ENCODE data around the gene SNX11. TPM values are rescaled to one million over a fixed set of nuclear protein-coding genes. Genes with fewer than 3 reads are reported as not detected.
"Not testable (repeated sequence)": the region's sequence is repeated elsewhere in the genome, so short reads cannot be mapped to it uniquely, and the experiment has no call there.

The SNX11 gene, protein sequence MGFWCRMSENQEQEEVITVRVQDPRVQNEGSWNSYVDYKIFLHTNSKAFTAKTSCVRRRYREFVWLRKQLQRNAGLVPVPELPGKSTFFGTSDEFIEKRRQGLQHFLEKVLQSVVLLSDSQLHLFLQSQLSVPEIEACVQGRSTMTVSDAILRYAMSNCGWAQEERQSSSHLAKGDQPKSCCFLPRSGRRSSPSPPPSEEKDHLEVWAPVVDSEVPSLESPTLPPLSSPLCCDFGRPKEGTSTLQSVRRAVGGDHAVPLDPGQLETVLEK
- total RNA-seq = 14.7 and 15.6 TPM in 2 replicates
- 34.0 TPM for polyA plus RNA-seq (2012)

DNA sequence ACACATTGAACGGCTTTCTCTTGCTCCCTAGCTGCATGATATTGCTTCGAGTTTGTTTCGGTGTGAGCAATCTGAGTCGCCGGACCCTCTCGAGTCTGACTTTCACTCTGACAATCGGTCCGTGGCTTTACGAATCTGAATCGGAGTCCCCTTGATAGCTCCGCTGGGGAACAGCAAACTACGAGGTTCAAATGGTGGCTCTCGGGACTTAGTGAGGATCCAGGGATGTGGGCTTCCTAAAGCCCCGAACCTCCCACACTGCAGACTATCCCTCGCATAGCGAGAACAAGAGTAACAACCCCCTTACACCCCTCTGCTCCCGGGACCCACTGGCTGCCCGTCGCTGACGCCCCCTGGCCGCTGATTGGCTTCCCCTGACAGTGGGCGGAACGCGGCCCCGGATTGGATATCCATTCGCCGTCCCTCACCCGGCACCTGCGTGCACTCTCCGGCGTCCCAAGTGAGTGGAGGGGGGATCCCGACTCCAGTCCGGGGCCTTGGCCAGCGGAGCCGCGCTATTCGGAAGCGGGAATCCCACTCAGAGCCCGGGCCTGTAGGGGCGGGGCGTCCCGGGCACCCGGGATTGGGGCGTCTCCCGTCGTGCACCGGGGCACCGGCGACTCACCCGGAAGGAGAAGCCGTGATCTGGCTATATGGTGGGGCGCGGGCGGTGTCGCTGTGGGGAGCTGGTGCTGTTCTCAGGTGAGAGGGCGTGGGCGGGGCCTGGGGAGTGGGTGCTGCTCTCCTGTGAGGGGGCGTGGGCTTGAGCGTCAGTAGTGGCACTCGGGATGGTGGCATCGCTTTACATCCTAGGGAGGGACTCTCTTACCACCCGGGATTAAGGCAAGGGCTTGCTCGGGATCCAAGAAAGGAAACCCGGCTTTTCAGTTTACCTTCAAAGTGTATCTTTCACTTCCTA is at the start of gene SNX11:
SNX11 (plus strand) TSS at position 630 of the 919 bp plus-strand sequence. CDS start 4,278 bp downstream, outside the sequence.
- DNase-seq (ENCODE audit: low read depth) = peak; percentile 91

DNA sequence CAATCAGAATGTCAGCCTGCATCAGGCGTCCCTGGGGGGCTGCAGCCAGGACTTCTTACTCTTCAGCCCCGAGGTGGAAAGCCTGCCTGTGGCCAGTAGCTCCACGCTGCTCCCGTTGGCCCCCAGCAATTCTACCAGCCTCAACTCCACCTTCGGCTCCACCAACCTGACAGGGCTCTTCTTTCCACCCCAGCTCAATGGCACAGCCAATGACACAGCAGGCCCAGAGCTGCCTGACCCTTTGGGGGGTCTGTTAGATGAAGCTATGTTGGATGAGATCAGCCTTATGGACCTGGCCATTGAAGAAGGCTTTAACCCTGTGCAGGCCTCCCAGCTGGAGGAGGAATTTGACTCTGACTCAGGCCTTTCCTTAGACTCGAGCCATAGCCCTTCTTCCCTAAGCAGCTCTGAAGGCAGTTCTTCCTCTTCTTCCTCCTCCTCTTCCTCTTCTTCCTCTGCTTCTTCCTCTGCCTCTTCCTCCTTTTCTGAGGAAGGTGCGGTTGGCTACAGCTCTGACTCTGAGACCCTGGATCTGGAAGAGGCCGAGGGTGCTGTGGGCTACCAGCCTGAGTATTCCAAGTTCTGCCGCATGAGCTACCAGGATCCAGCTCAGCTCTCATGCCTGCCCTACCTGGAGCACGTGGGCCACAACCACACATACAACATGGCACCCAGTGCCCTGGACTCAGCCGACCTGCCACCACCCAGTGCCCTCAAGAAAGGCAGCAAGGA is 49.0 kb upstream of the SNX11 start:
- no peak for DNase-seq (ENCODE audit: low read depth)

DNA sequence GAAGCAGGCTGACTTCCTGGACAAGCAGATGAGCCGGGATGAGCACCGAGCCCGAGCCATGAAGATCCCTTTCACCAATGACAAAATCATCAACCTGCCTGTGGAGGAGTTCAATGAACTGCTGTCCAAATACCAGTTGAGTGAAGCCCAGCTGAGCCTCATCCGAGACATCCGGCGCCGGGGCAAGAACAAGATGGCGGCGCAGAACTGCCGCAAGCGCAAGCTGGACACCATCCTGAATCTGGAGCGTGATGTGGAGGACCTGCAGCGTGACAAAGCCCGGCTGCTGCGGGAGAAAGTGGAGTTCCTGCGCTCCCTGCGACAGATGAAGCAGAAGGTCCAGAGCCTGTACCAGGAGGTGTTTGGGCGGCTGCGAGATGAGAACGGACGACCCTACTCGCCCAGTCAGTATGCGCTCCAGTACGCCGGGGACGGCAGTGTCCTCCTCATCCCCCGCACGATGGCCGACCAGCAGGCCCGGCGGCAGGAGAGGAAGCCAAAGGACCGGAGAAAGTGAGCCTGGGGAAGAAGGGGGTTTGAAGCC is 48.4 kb upstream of the SNX11 start:
- DNase-seq (ENCODE audit: low read depth) = no peak

DNA sequence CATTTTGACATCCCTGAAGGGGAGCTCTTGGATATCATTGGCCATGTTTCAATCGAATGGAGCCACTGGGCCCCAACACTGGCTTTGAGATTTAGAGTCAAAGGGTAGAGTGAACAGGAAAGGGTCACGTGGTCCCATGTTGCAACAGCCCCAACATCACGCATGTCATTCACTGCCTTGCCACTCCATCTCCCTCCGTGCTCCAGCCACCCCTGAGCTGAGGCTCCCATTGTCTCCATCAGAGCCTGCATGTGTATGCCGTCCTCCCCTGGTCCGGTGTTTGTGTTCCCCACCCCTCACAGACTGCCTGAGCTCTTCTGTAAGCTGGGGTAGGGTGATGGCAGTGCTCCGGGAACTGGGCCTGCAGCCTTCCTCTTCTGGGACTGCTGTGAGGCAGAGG is 47.3 kb upstream of the SNX11 start:
- no peak for DNase-seq (ENCODE audit: low read depth)

DNA sequence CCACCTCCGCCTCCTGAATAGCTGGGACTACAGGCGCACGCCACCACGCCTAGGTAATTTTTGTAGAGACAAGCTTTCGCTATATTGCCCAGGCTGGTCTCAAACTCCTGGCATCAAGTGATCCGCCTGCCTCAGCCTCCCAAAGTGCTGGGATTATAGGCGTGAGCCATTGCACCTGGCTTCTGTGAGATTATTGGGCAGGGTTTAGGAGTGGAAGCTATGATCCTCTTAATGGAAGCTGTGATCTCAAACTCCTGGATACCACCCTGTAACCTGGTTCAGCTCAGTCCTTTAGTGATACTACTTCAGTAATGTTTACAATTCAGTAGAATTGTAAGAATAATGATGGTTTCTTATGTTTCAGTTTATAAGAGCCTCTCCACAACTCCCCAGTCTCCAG is 45.3 kb upstream of the SNX11 start:
- DNase-seq (ENCODE audit: low read depth) = no peak

DNA sequence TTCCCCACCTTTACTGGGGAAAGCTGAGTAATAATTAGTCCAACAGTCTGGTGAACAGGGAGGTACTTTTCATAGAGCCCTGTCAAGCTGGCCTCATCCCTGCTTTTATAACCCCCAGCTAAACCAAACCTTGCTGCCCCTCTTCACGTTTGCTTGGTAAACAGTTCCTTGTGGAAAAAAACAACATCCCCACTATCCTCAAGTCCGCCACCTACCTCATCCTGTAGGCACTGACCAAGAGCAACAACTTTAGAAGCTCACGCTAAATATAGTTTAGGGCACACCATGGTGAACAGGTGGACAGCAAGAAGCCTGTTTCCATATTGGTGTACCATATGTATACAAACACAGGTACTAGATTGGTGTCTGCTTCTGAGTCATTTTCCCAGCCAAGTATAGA is 42.9 kb upstream of the SNX11 start:
- peak; percentile 58 for DNase-seq (ENCODE audit: low read depth)

DNA sequence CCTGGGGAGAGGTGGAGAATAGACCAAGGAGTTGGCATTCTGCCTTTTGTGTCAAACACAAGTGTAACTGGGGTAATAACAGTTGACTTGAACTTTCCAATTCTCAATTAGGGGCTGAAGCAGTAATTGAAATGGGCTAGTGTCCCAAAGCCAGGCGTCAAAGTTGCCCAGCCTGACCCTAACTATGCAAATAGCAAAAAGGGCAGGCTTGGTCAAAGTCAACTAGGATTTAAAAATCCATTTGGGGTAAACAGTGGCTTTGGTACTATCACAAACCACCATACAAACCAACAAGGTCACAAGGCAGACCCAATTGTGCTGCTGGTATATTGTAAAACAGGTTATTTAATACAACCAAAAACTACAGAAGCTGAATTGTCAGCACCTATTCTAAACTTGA is 41.4 kb upstream of the SNX11 start:
- no peak for DNase-seq (ENCODE audit: low read depth)

DNA sequence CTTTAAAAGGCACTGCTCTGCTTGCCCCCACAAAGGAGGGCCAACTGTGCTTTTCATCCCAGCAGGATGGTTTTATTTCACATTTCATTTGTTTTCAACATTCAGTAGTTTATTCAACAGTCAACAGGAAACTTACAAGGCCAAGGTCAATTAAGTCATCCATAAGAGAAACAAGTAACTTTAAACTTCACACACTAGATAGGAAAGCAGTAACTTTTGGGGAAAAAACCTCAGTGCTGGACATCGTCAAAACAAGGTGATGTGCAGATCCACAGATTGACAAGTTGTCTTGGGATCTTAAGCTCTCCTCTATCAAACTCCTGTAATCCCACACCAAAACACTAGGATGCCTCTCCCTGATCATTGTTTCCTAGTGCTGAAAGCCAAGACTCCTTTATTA is 40.9 kb upstream of the SNX11 start:
- no peak for DNase-seq (ENCODE audit: low read depth)

DNA sequence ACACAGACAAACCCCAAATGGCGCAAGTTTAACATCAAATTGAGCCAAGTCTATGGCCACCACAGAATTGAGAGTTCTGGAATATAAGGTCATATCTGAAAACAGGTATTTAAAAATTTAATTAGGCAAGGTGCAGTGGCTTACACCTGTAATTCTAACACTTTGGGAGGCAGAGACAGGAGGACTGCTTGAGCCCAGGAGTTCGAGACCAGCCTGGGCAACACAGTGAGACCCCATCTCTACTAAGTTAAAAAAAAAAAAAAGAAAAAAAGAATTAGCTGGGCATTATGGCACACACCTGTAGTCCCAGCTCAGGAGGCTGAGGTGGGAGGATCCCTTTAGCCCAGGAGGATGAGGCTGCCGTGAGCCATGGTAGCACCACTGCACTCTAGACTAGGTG is 40.3 kb upstream of the SNX11 start:
- DNase-seq (ENCODE audit: low read depth) = no peak

DNA sequence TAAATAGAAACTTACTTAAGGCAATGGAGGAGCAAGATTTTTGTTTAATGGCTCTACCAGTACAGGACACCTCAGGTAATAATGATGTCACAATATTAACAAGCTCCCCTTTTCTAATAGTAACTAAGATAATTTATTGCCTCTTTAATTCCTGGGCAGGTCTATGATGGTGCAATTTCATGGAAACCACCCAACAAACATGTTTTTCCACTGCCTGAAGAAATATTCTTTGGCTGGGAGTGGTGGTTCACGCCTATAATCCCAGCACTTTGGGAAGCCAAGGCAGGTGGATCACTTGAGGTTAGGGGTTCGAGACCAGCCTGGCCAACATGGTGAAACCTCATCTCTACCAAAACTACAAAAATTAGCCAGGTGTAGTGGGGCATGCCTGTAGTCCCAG is 39.8 kb upstream of the SNX11 start:
- not testable (repeated sequence) for DNase-seq (ENCODE audit: low read depth)

DNA sequence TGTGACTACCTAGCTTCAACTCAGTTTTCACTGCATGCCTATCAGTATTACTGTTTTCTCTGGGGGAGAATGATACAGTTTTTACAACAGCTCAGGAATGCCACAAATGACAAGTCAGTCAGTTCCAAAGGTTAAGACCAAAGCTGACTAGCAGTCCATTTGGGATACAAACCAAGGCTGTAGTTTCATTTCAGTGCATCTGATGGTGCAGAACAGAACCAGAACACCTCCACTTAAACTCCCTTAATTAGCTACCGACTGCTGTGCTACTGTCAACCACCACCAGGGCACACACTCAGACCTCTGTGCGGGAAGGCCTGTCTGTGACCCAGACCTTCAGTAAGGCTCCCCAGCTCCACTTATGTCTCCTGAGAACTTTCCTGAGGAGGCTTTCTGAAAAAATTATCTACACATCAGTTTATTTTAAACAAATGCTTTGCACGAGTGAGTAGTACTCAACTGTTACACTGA is 39.0 kb upstream of the SNX11 start:
- DNase-seq (ENCODE audit: low read depth) = no peak

DNA sequence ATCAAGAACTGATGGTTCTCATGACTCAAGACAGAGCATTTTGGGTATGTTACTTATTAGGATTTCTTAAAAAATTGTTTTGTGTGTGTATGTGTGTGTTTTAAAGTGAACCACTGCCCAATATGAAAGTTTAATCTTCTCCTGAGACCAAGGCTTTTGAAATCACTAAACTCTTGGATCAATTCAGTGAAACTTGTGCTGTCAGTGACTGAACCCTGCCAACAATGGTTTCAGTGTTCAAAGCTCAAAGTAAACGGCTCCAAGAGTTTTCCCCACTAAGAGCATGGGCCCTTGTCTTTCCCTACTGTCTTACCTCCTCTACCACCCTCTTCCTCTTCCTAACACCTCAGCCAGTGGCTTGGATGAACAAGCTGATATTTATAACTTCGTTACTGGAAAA is 37.4 kb upstream of the SNX11 start:
- DNase-seq (ENCODE audit: low read depth) = no peak

DNA sequence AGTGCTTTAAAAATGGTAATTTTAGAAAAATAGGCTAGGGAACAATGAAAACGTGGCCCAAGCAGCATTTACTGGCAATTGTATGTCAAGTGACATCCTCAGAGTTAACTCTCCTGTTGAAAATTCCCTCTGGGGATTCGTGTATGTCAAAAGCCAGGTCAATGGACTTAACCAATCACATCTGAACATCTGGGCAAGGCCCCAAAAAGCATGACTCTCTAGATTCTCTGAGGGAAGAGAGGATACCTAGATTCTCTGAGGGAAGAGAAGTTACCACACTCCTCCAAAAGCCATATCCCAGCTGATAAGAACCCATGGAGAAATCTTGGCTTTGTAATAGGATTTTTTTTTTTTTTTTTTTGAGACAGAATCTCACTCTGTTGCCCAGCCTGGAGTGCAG is 35.9 kb upstream of the SNX11 start:
- no peak for DNase-seq (ENCODE audit: low read depth)

DNA sequence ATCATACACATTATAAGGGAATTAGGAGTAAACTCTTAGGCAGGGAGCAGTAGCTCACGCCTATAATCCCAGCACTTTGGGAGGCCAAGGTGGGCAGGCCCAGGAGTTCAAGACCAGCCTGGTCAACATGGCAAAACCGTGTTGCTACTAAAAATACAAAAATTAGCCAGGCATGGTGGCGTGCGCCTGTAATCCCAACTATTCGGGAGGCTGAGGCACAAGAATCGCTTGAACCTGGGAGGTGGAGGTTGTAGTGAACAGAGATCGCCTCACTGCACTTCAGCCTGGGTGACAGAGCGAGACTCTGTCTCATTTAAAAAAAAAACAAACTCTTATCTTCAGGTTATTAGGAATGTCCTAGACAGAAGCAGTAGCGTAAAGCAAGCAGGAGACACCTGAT is 34.8 kb upstream of the SNX11 start:
- DNase-seq (ENCODE audit: low read depth) = not testable (repeated sequence)

DNA sequence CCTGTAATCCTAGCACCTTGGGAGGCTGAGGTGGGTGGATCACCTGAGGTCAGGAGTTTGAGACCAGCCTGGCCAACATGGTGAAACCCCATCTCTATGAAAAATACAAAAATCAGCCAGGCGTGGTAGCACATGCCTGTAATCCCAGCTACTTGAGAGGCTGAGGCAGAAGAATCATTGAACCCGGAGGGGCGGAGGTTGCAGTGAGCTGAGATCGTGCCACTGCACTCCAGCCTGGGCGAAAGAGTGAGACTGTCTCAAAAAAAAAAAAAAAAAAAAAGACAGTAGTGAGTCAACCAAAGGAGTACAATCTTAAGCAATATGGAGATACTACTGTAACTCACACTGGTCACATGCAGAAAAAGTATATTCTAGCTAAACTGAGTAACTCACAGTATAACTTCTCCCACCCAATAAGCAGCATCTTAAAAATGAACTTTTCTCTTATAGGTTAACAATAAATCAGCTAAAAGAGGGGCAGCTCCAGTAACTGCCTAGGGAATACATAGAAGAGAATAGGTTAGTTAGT is 33.9 kb upstream of the SNX11 start:
- not testable (repeated sequence) for DNase-seq (ENCODE audit: low read depth)

DNA sequence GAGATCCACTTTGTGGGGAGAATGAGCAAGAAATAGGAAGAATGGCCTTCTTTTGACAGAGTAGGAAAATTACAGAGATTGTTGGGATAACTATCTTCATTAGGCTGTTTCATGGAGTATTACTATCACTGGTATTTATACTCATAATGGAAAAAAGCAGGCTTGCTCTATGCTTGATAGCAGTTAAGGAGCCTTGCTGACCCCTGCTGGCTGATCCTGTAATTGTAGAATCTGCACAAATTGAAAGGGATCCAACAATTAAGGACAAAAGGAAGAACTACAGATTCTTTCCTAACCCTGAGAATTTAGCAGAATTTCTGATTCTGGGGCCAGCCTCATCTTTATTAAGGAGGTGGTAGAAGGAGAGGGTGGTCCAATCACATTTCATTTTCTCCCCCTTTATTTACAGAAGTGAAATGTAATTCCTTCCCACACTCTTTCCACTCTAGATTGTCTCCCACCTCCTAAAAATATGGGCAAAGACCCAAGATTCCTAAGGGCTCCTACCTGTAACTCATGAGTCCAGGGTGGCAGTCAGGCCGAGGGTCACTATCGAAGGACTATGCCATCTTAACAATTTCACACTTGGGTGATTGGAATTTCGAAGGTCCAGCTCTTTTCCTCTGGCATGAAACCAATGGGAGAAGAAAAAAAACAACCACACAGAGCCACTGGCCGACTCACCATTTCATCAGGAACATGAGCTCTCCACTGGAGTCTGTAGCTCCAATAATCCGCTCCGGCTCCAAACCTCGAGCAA is 33.1 kb upstream of the SNX11 start:
- DNase-seq (ENCODE audit: low read depth) = peak; percentile 87

DNA sequence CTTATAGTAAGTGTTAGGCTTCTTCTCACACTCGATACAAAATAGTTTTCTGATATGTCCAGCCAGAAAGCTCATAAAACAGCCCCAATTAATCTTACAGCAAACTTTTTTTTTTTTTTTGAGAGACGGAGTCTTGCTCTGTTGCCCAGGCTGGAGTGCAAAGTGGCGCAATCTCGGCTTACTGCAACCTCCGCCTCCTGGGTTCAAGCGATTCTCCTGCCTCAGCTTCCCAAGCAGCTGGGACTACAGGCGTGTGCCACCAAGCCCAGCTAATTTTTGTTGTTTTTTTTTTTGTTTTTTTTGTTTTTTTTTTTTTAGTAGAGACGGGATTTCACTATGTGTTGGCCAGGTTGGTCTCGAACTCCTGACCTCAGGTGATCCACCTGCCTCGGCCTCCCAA is 30.4 kb upstream of the SNX11 start:
- DNase-seq (ENCODE audit: low read depth) = not testable (repeated sequence)

DNA sequence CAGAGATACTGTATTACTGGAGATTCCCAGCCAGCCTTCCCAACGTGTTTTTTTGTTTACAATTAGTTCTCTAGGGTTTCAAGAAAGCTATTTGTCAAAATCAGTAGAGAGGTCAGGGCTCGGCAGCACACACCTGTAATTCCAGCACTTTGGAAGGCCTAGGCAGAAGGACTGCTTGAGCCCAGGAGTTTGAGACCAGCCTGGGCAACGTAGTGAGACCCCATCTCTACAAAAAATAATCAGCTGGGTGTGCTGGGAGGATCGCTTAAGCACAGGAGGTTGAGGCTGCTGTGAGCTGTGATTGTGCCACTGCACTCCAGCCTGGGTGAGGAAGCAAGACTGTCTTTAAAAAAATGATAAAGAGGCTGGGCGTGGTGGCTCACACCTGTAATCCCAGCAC is 25.7 kb upstream of the SNX11 start:
- no peak for DNase-seq (ENCODE audit: low read depth)

DNA sequence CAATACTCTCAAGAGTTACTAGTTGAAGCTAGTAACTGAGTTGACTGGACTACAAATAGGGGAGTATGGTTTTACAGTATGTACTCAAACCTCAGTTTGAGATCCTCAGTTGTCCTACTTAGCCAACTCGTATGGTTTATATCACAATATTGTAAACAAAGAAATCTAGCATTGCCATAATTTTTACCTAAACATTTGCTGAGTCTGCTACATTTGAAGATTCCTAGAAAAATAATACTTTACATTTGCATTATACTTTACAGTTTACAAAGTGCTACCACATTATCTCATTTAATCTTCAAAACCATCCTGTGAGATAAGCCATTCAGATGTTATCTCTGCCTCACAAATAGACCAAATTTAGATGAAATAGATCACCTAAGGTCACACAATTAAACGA is 22.6 kb upstream of the SNX11 start:
- DNase-seq (ENCODE audit: low read depth) = no peak

DNA sequence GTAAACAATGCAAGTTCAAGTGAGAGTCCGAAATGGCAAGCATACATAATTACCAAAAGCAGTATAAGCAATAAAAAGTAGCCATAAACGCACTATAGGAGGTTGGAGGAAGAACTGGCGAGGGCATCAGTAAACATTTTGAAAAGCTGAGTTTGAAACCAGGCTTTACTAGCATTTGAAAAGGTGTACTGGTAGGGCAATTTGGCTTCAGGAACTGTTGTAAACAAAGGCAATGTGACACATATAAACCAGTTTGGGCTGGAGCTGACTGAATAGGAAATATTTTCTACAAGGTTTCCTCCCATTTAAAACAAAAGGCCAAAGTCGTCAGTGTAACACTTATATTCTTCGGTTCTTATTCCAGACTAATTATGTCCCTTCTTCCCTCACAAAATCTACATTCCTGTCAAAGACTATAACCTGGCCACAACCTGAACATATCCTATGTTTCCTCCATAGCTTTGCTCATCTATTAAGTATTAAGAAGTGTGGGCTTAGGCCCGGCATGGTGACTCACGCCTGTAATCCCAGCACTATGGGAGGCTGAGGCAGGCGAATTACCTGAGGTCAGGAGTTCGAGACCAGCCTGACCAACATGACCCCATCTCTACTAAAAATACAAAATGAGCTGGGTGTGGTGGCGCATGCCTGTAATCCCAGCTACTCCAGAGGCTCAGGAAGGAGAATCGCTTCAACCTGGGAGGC is 14.1 kb upstream of the SNX11 start:
- DNase-seq (ENCODE audit: low read depth) = no peak

All from myocyte (in vitro differentiated cells).